HEK293T (cell line): ENCODE measurements around the gene MSRB3.

Source experiments
- BHLHE40 ChIP-seq: fragments of 450-650 bp; IDR thresholded peaks from 2 replicates; pipeline ENCODE4 v1.6.1; 2016; ENCODE audit warnings: mild to moderate bottlenecking, moderate library complexity, borderline replicate concordance
- ELF4 ChIP-seq: fragments of 450-650 bp; IDR thresholded peaks from 2 replicates; pipeline ENCODE4 v1.6.1; 2017; ENCODE audit warnings: antibody characterized with exemption
- FOXA1 ChIP-seq: fragments of 450-650 bp; IDR thresholded peaks from 2 replicates; pipeline ENCODE4 v1.6.1; 2016; ENCODE audit warnings: mild to moderate bottlenecking
- FOXK2 ChIP-seq: fragments of 450-650 bp; IDR thresholded peaks from 2 replicates; pipeline ENCODE4 v1.6.1; 2016; ENCODE audit warnings: mild to moderate bottlenecking
- FOXM1 ChIP-seq: fragments of 450-650 bp; IDR thresholded peaks from 2 replicates; pipeline ENCODE4 v1.6.1; 2017; ENCODE audit warnings: mild to moderate bottlenecking, borderline replicate concordance
- HDGF ChIP-seq: fragments of 450-650 bp; IDR thresholded peaks from 2 replicates; pipeline ENCODE4 v1.6.1; 2017; ENCODE audit warnings: antibody characterized with exemption, borderline replicate concordance
- NFRKB ChIP-seq: fragments of 450-650 bp; IDR thresholded peaks from 2 replicates; pipeline ENCODE4 v1.6.1; 2016; ENCODE audit warnings: mild to moderate bottlenecking, moderate library complexity
- SP1 ChIP-seq: fragments of 450-650 bp; IDR thresholded peaks from 2 replicates; pipeline ENCODE4 v1.6.1; 2017
- TARDBP ChIP-seq: fragments of 450-650 bp; IDR thresholded peaks from 2 replicates; pipeline ENCODE4 v1.6.1; 2016
- ZNF384 ChIP-seq: fragments of 450-650 bp; IDR thresholded peaks from 2 replicates; pipeline ENCODE4 v1.6.1; 2016
- TF ChIP-seq, protein P1 (sequence below): fragments of 450-650 bp; IDR thresholded peaks from 2 replicates; pipeline ENCODE4 v1.6.1; 2016

- TF ChIP-seq FOXK2 (no peak), ZNF384 (no peak), FOXM1 (no peak), HDGF (no peak), FOXA1 (no peak), BHLHE40 (no peak), SP1 (no peak), TARDBP (no peak), NFRKB (no peak), ELF4 (no peak)
- TF ChIP-seq, protein P1, sequence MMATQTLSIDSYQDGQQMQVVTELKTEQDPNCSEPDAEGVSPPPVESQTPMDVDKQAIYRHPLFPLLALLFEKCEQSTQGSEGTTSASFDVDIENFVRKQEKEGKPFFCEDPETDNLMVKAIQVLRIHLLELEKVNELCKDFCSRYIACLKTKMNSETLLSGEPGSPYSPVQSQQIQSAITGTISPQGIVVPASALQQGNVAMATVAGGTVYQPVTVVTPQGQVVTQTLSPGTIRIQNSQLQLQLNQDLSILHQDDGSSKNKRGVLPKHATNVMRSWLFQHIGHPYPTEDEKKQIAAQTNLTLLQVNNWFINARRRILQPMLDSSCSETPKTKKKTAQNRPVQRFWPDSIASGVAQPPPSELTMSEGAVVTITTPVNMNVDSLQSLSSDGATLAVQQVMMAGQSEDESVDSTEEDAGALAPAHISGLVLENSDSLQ, result no peak
Measured at GRCh38 chr12:65434737-65435136, 156.3 kb downstream of the MSRB3 start.
